Measurements from ENCODE around the gene C1orf198. TPM values are rescaled to one million over a fixed set of nuclear protein-coding genes. Genes with fewer than 3 reads are reported as not detected.

The C1orf198 gene
- total and polyA plus RNA-seq, 4 donors = 3.9 to 11.1 (median 10.4) TPM

- TF ChIP-seq CTCF (IDR thresholded peaks at IDR 0.05; ENCODE audit: low read depth, low read length, missing input control) (no peak), MAX (IDR thresholded peaks at IDR 0.05) (no peak), TAF1 (conservative IDR thresholded peaks at IDR 0.05) (no peak), EGR1 (IDR thresholded peaks at IDR 0.05; ENCODE audit: low read depth in 2 of 2) (no peak)
Observed at GRCh38 chr1:230884646-230885045, 16.3 kb upstream of the C1orf198 start (continued).

- 86% methylated on average over 4 of the region's 4 CpGs for WGBS
- TF ChIP-seq ZBTB33 (IDR thresholded peaks at IDR 0.05) (no peak), SP1 (IDR thresholded peaks at IDR 0.05) (no peak), TAF1 (conservative IDR thresholded peaks at IDR 0.05) (no peak)
- H3K36me3 ChIP-seq (ENCODE audit: control insufficient read depth in 4 of 4, insufficient read depth in 3 of 4, low read depth in 1 of 4, low read length in 3 of 4) = no peaks in the 10 kb centered on the region
Observed at GRCh38 chr1:230883967-230884366, 15.6 kb upstream of the C1orf198 start.

GRCh38 chr1:230879778-230880177 is 11.5 kb upstream of the C1orf198 start:
- no peak for DNase-seq (ENCODE audit: low spot score)
- H3K4me1 ChIP-seq (ENCODE audit: control insufficient read depth in 4 of 4, insufficient read depth in 4 of 4, low read length in 3 of 4) = no peaks in the 10 kb centered on the region
- peaks cover 0 to 4% (median 0%) of the 10 kb centered on the region in 4 donors for H3K27me3 ChIP-seq (ENCODE audit: control insufficient read depth in 4 of 4, insufficient read depth in 4 of 4, low read length in 3 of 4)
- no peaks in the 10 kb centered on the region for H3K36me3 ChIP-seq (ENCODE audit: control insufficient read depth in 4 of 4, insufficient read depth in 3 of 4, low read depth in 1 of 4, low read length in 3 of 4)
- WGBS = 34% methylated on average over 8 of the region's 8 CpGs
- H3K27ac ChIP-seq (ENCODE audit: low read depth in 1 of 2, low read length in 2 of 2) = no peak overlapping the region
- no peak overlapping the region for H3K9ac ChIP-seq (ENCODE audit: low read depth in 1 of 2, low read length in 2 of 2)
- no peak overlapping the region for H3K4me3 ChIP-seq (ENCODE audit: low read depth in 1 of 3, low read length in 3 of 3)
- TF ChIP-seq JUND (IDR thresholded peaks at IDR 0.05) = no peak
- TF ChIP-seq MAX (IDR thresholded peaks at IDR 0.05) = no peak
- no peak for TF ChIP-seq SP1 (IDR thresholded peaks at IDR 0.05)
- no peak for TF ChIP-seq HNF4A (conservative IDR thresholded peaks at IDR 0.05)
- peaks cover 1 to 4% (median 3%) of the 10 kb centered on the region in 4 donors for H3K9me3 ChIP-seq (ENCODE audit: control insufficient read depth in 4 of 4, low read length in 3 of 4)

More at GRCh38 chr1:230883967-230884366, 15.6 kb upstream of the C1orf198 start:
- Histone ChIP-seq H3K27ac (ENCODE audit: low read depth in 1 of 2, low read length in 2 of 2) (no peak overlapping the region), H3K4me3 (ENCODE audit: low read depth in 1 of 3, low read length in 3 of 3) (no peak overlapping the region), H3K4me1 (ENCODE audit: control insufficient read depth in 4 of 4, insufficient read depth in 4 of 4, low read length in 3 of 4) (no peaks in the 10 kb centered on the region), H3K9ac (ENCODE audit: low read depth in 1 of 2, low read length in 2 of 2) (no peak overlapping the region), H3K9me3 (ENCODE audit: control insufficient read depth in 4 of 4, low read length in 3 of 4) (peaks cover 4 to 12% (median 8%) of the 10 kb centered on the region in 4 donors), H3K27me3 (ENCODE audit: control insufficient read depth in 4 of 4, insufficient read depth in 4 of 4, low read length in 3 of 4) (peaks cover 0 to 4% (median 0%) of the 10 kb centered on the region in 4 donors)
- no peak for DNase-seq (ENCODE audit: low spot score)

GRCh38 chr1:230878591-230878990 is 10.3 kb upstream of the C1orf198 start:
- no peak overlapping the region for H3K9ac ChIP-seq (ENCODE audit: low read depth in 1 of 2, low read length in 2 of 2)
- WGBS = 54% methylated on average over 5 of the region's 5 CpGs
- no peaks in the 10 kb centered on the region for H3K4me1 ChIP-seq (ENCODE audit: control insufficient read depth in 4 of 4, insufficient read depth in 4 of 4, low read length in 3 of 4)
- H3K9me3 ChIP-seq (ENCODE audit: control insufficient read depth in 4 of 4, low read length in 3 of 4) = no peaks in the 10 kb centered on the region
- no peaks in the 10 kb centered on the region for H3K36me3 ChIP-seq (ENCODE audit: control insufficient read depth in 4 of 4, insufficient read depth in 3 of 4, low read depth in 1 of 4, low read length in 3 of 4)
- no peak overlapping the region for H3K27ac ChIP-seq (ENCODE audit: low read depth in 1 of 2, low read length in 2 of 2)
- no peak overlapping the region for H3K4me3 ChIP-seq (ENCODE audit: low read depth in 1 of 3, low read length in 3 of 3)
- no peak for DNase-seq (ENCODE audit: low spot score)
- H3K27me3 ChIP-seq (ENCODE audit: control insufficient read depth in 4 of 4, insufficient read depth in 4 of 4, low read length in 3 of 4) = peaks cover 0 to 4% (median 0%) of the 10 kb centered on the region in 4 donors
- TF ChIP-seq MAX (IDR thresholded peaks at IDR 0.05) (no peak), HNF4G (IDR thresholded peaks at IDR 0.05) (no peak), JUND (IDR thresholded peaks at IDR 0.05) (no peak), RAD21 (IDR thresholded peaks at IDR 0.05) (no peak), NR2F2 (IDR thresholded peaks at IDR 0.05) (no peak), GABPA (IDR thresholded peaks at IDR 0.05 in 1 of 2, conservative IDR thresholded peaks at IDR 0.05 in 1 of 2) (no peak), EGR1 (IDR thresholded peaks at IDR 0.05; ENCODE audit: low read depth in 2 of 2) (no peak), REST (IDR thresholded peaks at IDR 0.05) (no peak), CTCF (IDR thresholded peaks at IDR 0.05; ENCODE audit: low read depth, low read length, missing input control) (no peak), RXRA (IDR thresholded peaks at IDR 0.05) (no peak), TAF1 (conservative IDR thresholded peaks at IDR 0.05) (no peak)
